ENCODE measurements around the gene EMC9.

The EMC9 gene

GRCh38 chr14:24159777-24160498 lies 18.5 kb upstream of the EMC9 start:
- peaks cover 4% of the 10 kb centered on the region for H3K79me1 ChIP-seq (ENCODE audit: low read length)
- H4K8ac ChIP-seq (ENCODE audit: low read depth, low read length) = no peak overlapping the region
- no peak overlapping the region for H2BK120ac ChIP-seq (ENCODE audit: insufficient read depth, low read length, poor library complexity)
- peaks cover 66 to 67% of the 10 kb centered on the region in 2 experiments for H3K36me3 ChIP-seq (ENCODE audit: control insufficient read depth in 1 of 2, insufficient read depth in 2 of 2, low read length in 2 of 2)
- DNase-seq = peak; percentile 35 to 62
- H3K4me1 ChIP-seq (ENCODE audit: control insufficient read depth in 1 of 2, insufficient read depth in 2 of 2, low read length in 2 of 2) = peaks cover 6 to 7% of the 10 kb centered on the region in 2 experiments
- no peak overlapping the region for H3K9ac ChIP-seq (ENCODE audit: low read length)
- H4K12ac ChIP-seq (ENCODE audit: low read depth, low read length) = no peak overlapping the region
- peaks cover 2% of the 10 kb centered on the region for H3K79me2 ChIP-seq (ENCODE audit: control insufficient read depth, insufficient read depth, low read length, poor library complexity)
- H3K4me3 ChIP-seq (ENCODE audit: low read depth, low read length) = no peak overlapping the region
- H2BK5ac ChIP-seq (ENCODE audit: low read depth, low read length, poor library complexity) = no peak overlapping the region
- H3K23ac ChIP-seq (ENCODE audit: low read length) = no peak overlapping the region
- no peak overlapping the region for H3K4me2 ChIP-seq (ENCODE audit: low read length)
- H3K18ac ChIP-seq (ENCODE audit: low read length) = no peak overlapping the region
- no peak overlapping the region for H3K27ac ChIP-seq (ENCODE audit: low read depth, low read length)
- no peak overlapping the region for H2BK12ac ChIP-seq (ENCODE audit: low read length)
- WGBS (ENCODE audit: extremely low coverage, insufficient coverage, insufficient read length) = no CpG with 5 or more reads among the region's 11 CpGs
- H3K4ac ChIP-seq (ENCODE audit: low read depth, low read length) = no peak overlapping the region
- no peaks in the 10 kb centered on the region for H3K27me3 ChIP-seq (ENCODE audit: insufficient read depth, low read length)
- no peak overlapping the region for H3K14ac ChIP-seq (ENCODE audit: low read length)
- H2AFZ ChIP-seq (ENCODE audit: insufficient read depth, low read length, poor library complexity) = no peak overlapping the region
- H3K9me3 ChIP-seq (ENCODE audit: insufficient read depth, low read depth, low read length) = no peaks in the 10 kb centered on the region
- no peak overlapping the region for H4K91ac ChIP-seq (ENCODE audit: low read depth, low read length)
- no peak overlapping the region for H2AK5ac ChIP-seq (ENCODE audit: low read length)

DNA sequence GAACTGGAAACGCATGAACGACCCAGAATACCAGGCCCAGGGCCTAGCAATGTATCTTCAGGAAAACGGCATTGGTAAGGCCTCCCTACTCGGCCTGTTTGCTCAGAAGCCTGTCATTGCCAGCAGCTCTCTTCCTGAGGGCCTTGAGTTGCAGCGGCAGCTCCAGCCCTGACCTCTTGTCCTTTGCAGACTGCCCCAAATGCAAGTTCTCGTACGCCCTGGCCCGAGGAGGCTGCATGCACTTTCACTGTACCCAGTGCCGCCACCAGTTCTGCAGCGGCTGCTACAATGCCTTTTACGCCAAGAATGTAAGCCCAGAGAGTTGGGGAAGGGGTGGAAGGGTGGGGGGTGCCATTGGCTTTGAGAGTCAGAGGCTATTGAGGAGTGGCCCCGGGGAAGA lies 15.9 kb upstream of the EMC9 start:
- no peak overlapping the region for H4K8ac ChIP-seq (ENCODE audit: low read depth, low read length)
- no CpG with 5 or more reads among the region's 12 CpGs for WGBS (ENCODE audit: extremely low coverage, insufficient coverage, insufficient read length)
- H3K4me1 ChIP-seq (ENCODE audit: control insufficient read depth in 1 of 2, insufficient read depth in 2 of 2, low read length in 2 of 2) = peaks cover 6 to 7% of the 10 kb centered on the region in 2 experiments
- H2BK5ac ChIP-seq (ENCODE audit: low read depth, low read length, poor library complexity) = no peak overlapping the region
- H2AFZ ChIP-seq (ENCODE audit: insufficient read depth, low read length, poor library complexity) = no peak overlapping the region
- peaks cover 2% of the 10 kb centered on the region for H3K79me2 ChIP-seq (ENCODE audit: control insufficient read depth, insufficient read depth, low read length, poor library complexity)
- H4K12ac ChIP-seq (ENCODE audit: low read depth, low read length) = no peak overlapping the region
- H3K18ac ChIP-seq (ENCODE audit: low read length) = no peak overlapping the region
- H3K14ac ChIP-seq (ENCODE audit: low read length) = no peak overlapping the region
- no peaks in the 10 kb centered on the region for H3K27me3 ChIP-seq (ENCODE audit: insufficient read depth, low read length)
- H3K4ac ChIP-seq (ENCODE audit: low read depth, low read length) = no peak overlapping the region
- no peak overlapping the region for H4K91ac ChIP-seq (ENCODE audit: low read depth, low read length)
- H2AK5ac ChIP-seq (ENCODE audit: low read length) = no peak overlapping the region
- H3K36me3 ChIP-seq (ENCODE audit: control insufficient read depth in 1 of 2, insufficient read depth in 2 of 2, low read length in 2 of 2) = peaks cover 48 to 52% of the 10 kb centered on the region in 2 experiments
- peaks cover 4% of the 10 kb centered on the region for H3K79me1 ChIP-seq (ENCODE audit: low read length)
- no peak overlapping the region for H2BK120ac ChIP-seq (ENCODE audit: insufficient read depth, low read length, poor library complexity)
- H3K4me3 ChIP-seq (ENCODE audit: low read depth, low read length) = no peak overlapping the region
- H3K9me3 ChIP-seq (ENCODE audit: insufficient read depth, low read depth, low read length) = no peaks in the 10 kb centered on the region
- no peak overlapping the region for H3K23ac ChIP-seq (ENCODE audit: low read length)
- H3K4me2 ChIP-seq (ENCODE audit: low read length) = no peak overlapping the region
- no peak overlapping the region for H3K9ac ChIP-seq (ENCODE audit: low read length)
- no peak for DNase-seq
- no peak overlapping the region for H2BK12ac ChIP-seq (ENCODE audit: low read length)
- no peak overlapping the region for H3K27ac ChIP-seq (ENCODE audit: low read depth, low read length)

DNA sequence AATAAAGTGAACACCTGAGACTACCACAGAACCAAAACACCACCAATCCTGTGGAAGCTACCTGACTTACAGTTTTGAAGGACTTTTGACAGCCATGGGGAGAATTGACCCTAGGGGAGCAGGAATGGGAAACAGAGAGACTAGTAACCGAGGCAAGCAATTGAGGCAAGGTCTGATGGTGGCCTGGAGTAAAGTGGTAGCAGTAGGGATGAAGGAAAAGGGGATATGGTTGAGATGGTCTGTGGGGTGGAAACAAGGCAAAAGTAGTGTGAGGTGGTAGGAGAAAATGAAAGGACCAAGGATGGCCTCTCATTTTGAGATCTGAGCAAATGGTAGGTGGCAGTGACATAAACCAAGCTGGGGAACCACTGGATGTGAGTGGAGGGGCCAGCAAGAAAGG lies 15.4 kb upstream of the EMC9 start:
- Histone ChIP-seq H3K4ac (ENCODE audit: low read depth, low read length) (no peak overlapping the region), H3K79me2 (ENCODE audit: control insufficient read depth, insufficient read depth, low read length, poor library complexity) (peaks cover 2% of the 10 kb centered on the region), H3K36me3 (ENCODE audit: control insufficient read depth in 1 of 2, insufficient read depth in 2 of 2, low read length in 2 of 2) (peaks cover 46 to 54% of the 10 kb centered on the region in 2 experiments), H3K27ac (ENCODE audit: low read depth, low read length) (no peak overlapping the region), H4K12ac (ENCODE audit: low read depth, low read length) (no peak overlapping the region), H2AFZ (ENCODE audit: insufficient read depth, low read length, poor library complexity) (no peak overlapping the region), H3K9me3 (ENCODE audit: insufficient read depth, low read depth, low read length) (no peaks in the 10 kb centered on the region), H3K14ac (ENCODE audit: low read length) (no peak overlapping the region), H2BK120ac (ENCODE audit: insufficient read depth, low read length, poor library complexity) (no peak overlapping the region), H3K27me3 (ENCODE audit: insufficient read depth, low read length) (no peaks in the 10 kb centered on the region), H3K4me3 (ENCODE audit: low read depth, low read length) (no peak overlapping the region), H3K4me1 (ENCODE audit: control insufficient read depth in 1 of 2, insufficient read depth in 2 of 2, low read length in 2 of 2) (peaks cover 3 to 5% of the 10 kb centered on the region in 2 experiments), H2AK5ac (ENCODE audit: low read length) (no peak overlapping the region), H2BK5ac (ENCODE audit: low read depth, low read length, poor library complexity) (no peak overlapping the region), H3K4me2 (ENCODE audit: low read length) (no peak overlapping the region), H4K91ac (ENCODE audit: low read depth, low read length) (no peak overlapping the region), H2BK12ac (ENCODE audit: low read length) (no peak overlapping the region), H4K8ac (ENCODE audit: low read depth, low read length) (no peak overlapping the region), H3K79me1 (ENCODE audit: low read length) (peaks cover 4% of the 10 kb centered on the region), H3K23ac (ENCODE audit: low read length) (no peak overlapping the region), H3K9ac (ENCODE audit: low read length) (no peak overlapping the region), H3K18ac (ENCODE audit: low read length) (no peak overlapping the region)
- no peak for DNase-seq
- WGBS (ENCODE audit: extremely low coverage, insufficient coverage, insufficient read length) = no CpG with 5 or more reads among the region's 1 CpG

GRCh38 chr14:24155100-24155499 lies 13.7 kb upstream of the EMC9 start:
- no peak overlapping the region for H3K27ac ChIP-seq (ENCODE audit: low read depth, low read length)

More at GRCh38 chr14:24155100-24155499, 13.7 kb upstream of the EMC9 start:
- Histone ChIP-seq H3K18ac (ENCODE audit: low read length) (no peak overlapping the region), H3K4me1 (ENCODE audit: control insufficient read depth in 1 of 2, insufficient read depth in 2 of 2, low read length in 2 of 2) (no peaks in the 10 kb centered on the region), H3K79me2 (ENCODE audit: control insufficient read depth, insufficient read depth, low read length, poor library complexity) (no peaks in the 10 kb centered on the region), H4K91ac (ENCODE audit: low read depth, low read length) (no peak overlapping the region), H3K4me2 (ENCODE audit: low read length) (no peak overlapping the region), H3K14ac (ENCODE audit: low read length) (no peak overlapping the region), H3K4ac (ENCODE audit: low read depth, low read length) (no peak overlapping the region), H4K8ac (ENCODE audit: low read depth, low read length) (no peak overlapping the region), H3K79me1 (ENCODE audit: low read length) (no peaks in the 10 kb centered on the region), H2BK120ac (ENCODE audit: insufficient read depth, low read length, poor library complexity) (no peak overlapping the region), H2AK5ac (ENCODE audit: low read length) (no peak overlapping the region), H3K9ac (ENCODE audit: low read length) (no peak overlapping the region), H2AFZ (ENCODE audit: insufficient read depth, low read length, poor library complexity) (no peak overlapping the region), H2BK12ac (ENCODE audit: low read length) (no peak overlapping the region), H4K12ac (ENCODE audit: low read depth, low read length) (no peak overlapping the region), H3K23ac (ENCODE audit: low read length) (no peak overlapping the region), H3K36me3 (ENCODE audit: control insufficient read depth in 1 of 2, insufficient read depth in 2 of 2, low read length in 2 of 2) (peaks cover 55 to 64% of the 10 kb centered on the region in 2 experiments), H3K4me3 (ENCODE audit: low read depth, low read length) (no peak overlapping the region), H2BK5ac (ENCODE audit: low read depth, low read length, poor library complexity) (no peak overlapping the region), H3K9me3 (ENCODE audit: insufficient read depth, low read depth, low read length) (peaks cover 3% of the 10 kb centered on the region), H3K27me3 (ENCODE audit: insufficient read depth, low read length) (no peaks in the 10 kb centered on the region)
- no CpG with 5 or more reads among the region's 10 CpGs for WGBS (ENCODE audit: extremely low coverage, insufficient coverage, insufficient read length)
- DNase-seq = no peak
